Stomach (tissue), 9 donors: Measurements from ENCODE around the gene VASP. TPM values are rescaled to one million over a fixed set of nuclear protein-coding genes. Genes with fewer than 3 reads are reported as not detected.

ENCODE experiments used
- DNase-seq, 2 donors: peaks; one replicate each; pipeline versions ENCODE4 v3.0.0 to v3.0.0-alpha.2; 2013 to 2019
- H3K27ac ChIP-seq, 5 donors: fragments of 200-600 bp in 4 of 5; sonication (generic) in 4 of 5; one replicate each; pipeline ENCODE4 v1.5.1; 2013 to 2019; ENCODE audit warnings: mild to moderate bottlenecking in 1 of 5, moderate library complexity in 1 of 5
- H3K27me3 ChIP-seq, 3 donors: fragments of 200-600 bp; sonication (generic); one replicate each; pipeline ENCODE4 v1.5.1; 2017 to 2019; ENCODE audit warnings: mixed run types in 1 of 3
- H3K36me3 ChIP-seq, 4 donors: fragments of 200-600 bp; sonication (generic); 1 replicate in 3 of 4; 2 replicates in 1 of 4; pipeline ENCODE4 v1.5.1; 2016 to 2019
- H3K4me1 ChIP-seq, 4 donors: fragments of 200-600 bp; sonication (generic); one replicate each; pipeline ENCODE4 v1.5.1; 2016 to 2019
- H3K4me3 ChIP-seq, 4 donors: fragments of 200-600 bp; sonication (generic) in 3 of 4; one replicate each; pipeline ENCODE4 v1.5.1; 2016 to 2019; ENCODE audit warnings: mild to moderate bottlenecking in 1 of 4
- H3K9me3 ChIP-seq, 4 donors: fragments of 200-600 bp; sonication (generic); one replicate each; pipeline ENCODE4 v1.5.1; 2016 to 2019
- CTCF ChIP-seq, 7 experiments: fragments of 450-650 bp in 4 of 7; fragments of 200-600 bp in 3 of 7; sonication (generic) in 3 of 7; IDR thresholded peaks; one replicate each; pipeline ENCODE4 v1.5.1; 2016 to 2019; ENCODE audit warnings: antibody characterized with exemption in 7 of 7, control low read depth in 2 of 7, mild to moderate bottlenecking in 1 of 7
- EP300 ChIP-seq: sonication (generic); formaldehyde crosslinking; IDR thresholded peaks from one replicate; pipeline ENCODE4 v1.6.1; 2017; ENCODE audit warnings: antibody characterized with exemption
- POLR2A ChIP-seq, 4 donors: fragments of 450-650 bp; IDR thresholded peaks; one replicate each; pipeline ENCODE4 v1.6.1; 2016; ENCODE audit warnings: antibody characterized with exemption in 4 of 4, control low read depth in 2 of 4, mild to moderate bottlenecking in 1 of 4, moderate library complexity in 1 of 4
- POLR2AphosphoS5 ChIP-seq, 3 donors: sonication (generic); formaldehyde crosslinking; IDR thresholded peaks; one replicate each; pipeline ENCODE4 v1.6.1; 2016; ENCODE audit warnings: antibody characterized with exemption in 3 of 3
- WGBS, 5 donors: extraction: QIAGEN DNeasy Blood & Tissue Kit in 3 of 5; methylation state at CpG; one replicate each; pipeline versions ENCODE4 v1.1.5 to v1.1.7; 2013 to 2018; 5-methylcytosine and 5-hydroxymethylcytosine counted together
- intact Hi-C: fragments of 100-400 bp; cut with DNase I; formaldehyde crosslinking; loops from one replicate; pipeline ENCODE4 v1.15.1; 2023; ENCODE audit warnings: low total_unique reads
- polyA plus RNA-seq, 3 donors: library from polyadenylated mRNA; stranded (reverse); fragments of 200-250 nt; gene quantifications; one replicate each; pipeline ENCODE4 v1.2.3, GENCODE V29; 2013
- total RNA-seq, 5 donors: library from RNA; depleted of rRNA; stranded (reverse); fragments of >200 nt; gene quantifications; one replicate each; pipeline versions ENCODE4 v1.1.0 to v1.2.3, GENCODE V29; 2014 to 2016
- donor health status: healthy with polysubstance abuse.
- donor health status: Bipolar disorder and iron deficiency.
- donor health status: healthy.

VASP gene
- total and polyA plus RNA-seq, 8 donors, result 48.4 to 280 (median 97.5) TPM

GRCh38 chr19:45547211-45547770 lies 40.0 kb downstream of the VASP start:
- no peaks in the 10 kb centered on the region for H3K9me3 ChIP-seq
- no peak overlapping the region for H3K4me3 ChIP-seq
- peaks cover 0 to 9% (median 0%) of the 10 kb centered on the region in 4 donors for H3K4me1 ChIP-seq
- TF ChIP-seq EP300, result no peak
- TF ChIP-seq POLR2A (IDR thresholded peaks at IDR 0.05), result no peak
- TF ChIP-seq CTCF (IDR thresholded peaks at IDR 0.05), result no peak
- TF ChIP-seq POLR2AphosphoS5 (IDR thresholded peaks at IDR 0.05), result no peak
- no peaks in the 10 kb centered on the region for H3K27me3 ChIP-seq
- intact Hi-C loops, result no loop called here
- 83 to 93% (median 88%) methylated on average over 8 to 10 of the region's 10 CpGs for WGBS, 5 donors
- DNase-seq, result no peak
- H3K36me3 ChIP-seq, result no peaks in the 10 kb centered on the region
- no peak overlapping the region for H3K27ac ChIP-seq

DNA sequence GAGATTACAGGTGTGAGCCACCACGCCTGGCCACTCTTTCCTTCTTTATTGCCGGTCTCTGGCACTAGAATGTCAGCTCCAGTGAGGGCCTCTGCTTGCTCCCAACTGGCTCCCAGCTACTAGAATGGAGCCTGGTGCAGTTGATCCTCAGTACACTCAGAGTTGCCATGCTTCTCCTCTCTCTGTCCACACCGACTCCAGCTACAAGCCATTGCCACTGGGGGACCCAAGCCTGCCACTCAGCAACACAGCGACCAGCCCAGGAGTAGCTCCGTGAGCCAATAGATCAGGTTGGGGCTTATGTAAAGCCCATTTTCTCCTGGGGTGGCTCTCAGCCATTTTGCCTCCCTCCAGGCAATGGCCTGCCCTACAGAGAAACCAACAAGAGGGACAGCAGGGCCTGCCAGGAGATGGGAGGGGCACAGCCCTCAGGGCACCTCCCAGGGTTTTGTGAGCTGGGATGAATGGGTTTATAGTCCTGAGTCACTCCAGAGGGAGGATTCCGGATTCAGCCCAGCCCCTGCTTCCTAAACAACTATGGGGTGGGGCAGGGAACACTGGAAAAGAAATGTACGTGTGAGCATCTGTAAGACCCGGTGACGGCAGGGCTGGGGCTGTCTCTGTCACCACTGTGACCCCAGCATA lies 40.8 kb downstream of the VASP start:
- 84 to 94% (median 85%) methylated on average over 9 of the region's 9 CpGs for WGBS, 5 donors
- H3K9me3 ChIP-seq, result no peaks in the 10 kb centered on the region
- H3K36me3 ChIP-seq, result peaks cover 0 to 7% (median 6%) of the 10 kb centered on the region in 4 donors
- no peak for TF ChIP-seq POLR2A (IDR thresholded peaks at IDR 0.05)
- TF ChIP-seq EP300, result no peak
- no peak for TF ChIP-seq POLR2AphosphoS5 (IDR thresholded peaks at IDR 0.05)
- no peak overlapping the region for H3K27ac ChIP-seq
- H3K4me3 ChIP-seq, result no peak overlapping the region
- no peaks in the 10 kb centered on the region for H3K27me3 ChIP-seq
- peaks cover 0 to 11% (median 1%) of the 10 kb centered on the region in 4 donors for H3K4me1 ChIP-seq
- DNase-seq, result no peak
- intact Hi-C loops, result no loop called here

DNA sequence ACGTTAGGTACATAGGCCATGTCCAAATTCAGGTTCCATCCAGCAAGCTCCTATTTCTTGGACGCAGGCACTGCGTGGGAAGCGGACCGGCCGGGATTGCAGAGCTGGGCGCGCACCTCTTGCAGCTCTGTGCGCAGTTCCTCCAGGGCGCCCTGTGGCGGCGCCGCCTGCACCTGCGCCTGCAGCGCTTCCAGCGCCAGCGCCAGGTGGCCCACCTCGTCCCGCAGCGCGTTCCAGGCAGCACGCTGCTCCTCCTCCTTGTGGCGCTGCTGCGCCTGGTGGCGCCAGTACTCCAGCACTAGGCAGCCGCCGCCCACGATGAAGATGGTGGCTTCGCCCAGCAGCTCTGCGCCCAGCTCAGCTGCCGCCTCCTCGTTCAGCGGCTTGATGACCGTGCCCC lies 46.2 kb downstream of the VASP start:
- H3K27ac ChIP-seq, result peak overlapping the region in 1 of 5 donors; percentile 14
- DNase-seq, result peak; percentile 68 to 91
- no peaks in the 10 kb centered on the region for H3K9me3 ChIP-seq
- intact Hi-C loops, result no loop called here
- H3K36me3 ChIP-seq, result peaks cover 0 to 15% (median 12%) of the 10 kb centered on the region in 4 donors
- WGBS, 5 donors, result 30 to 61% (median 57%) methylated on average over 8 to 34 of the region's 34 CpGs
- peaks cover 0 to 17% (median 9%) of the 10 kb centered on the region in 4 donors for H3K4me1 ChIP-seq
- H3K27me3 ChIP-seq, result no peaks in the 10 kb centered on the region
- no peak overlapping the region for H3K4me3 ChIP-seq
- TF ChIP-seq POLR2AphosphoS5 (IDR thresholded peaks at IDR 0.05), result peak in 1 of 3 donors; percentile 63
- TF ChIP-seq CTCF (IDR thresholded peaks at IDR 0.05), result peak in 4 of 7 experiments; percentile 23 to 43 (median 41)
- no peak for TF ChIP-seq POLR2A (IDR thresholded peaks at IDR 0.05)

DNA sequence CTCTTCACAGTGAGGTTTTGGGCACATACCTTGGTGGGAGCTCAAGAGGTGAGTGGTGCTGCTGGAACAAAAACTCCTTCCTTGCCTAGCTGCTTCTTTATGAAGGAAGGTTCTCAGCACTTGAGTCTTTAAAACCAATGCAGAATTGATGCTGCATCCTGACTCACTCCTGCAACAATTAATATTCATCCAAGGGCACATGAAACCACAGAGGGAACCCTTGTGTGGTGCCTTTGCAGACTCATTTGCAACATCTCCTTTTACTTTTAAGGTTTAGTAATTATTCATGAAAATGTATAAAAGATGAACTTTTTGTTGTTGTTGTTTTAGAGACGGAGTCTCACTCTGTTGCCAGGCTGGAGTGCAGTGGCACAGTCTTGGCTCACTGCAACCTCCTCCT lies 47.2 kb downstream of the VASP start:
- 73 to 95% (median 88%) methylated on average over 1 of the region's 1 CpG for WGBS, 5 donors
- no peak overlapping the region for H3K4me3 ChIP-seq
- H3K27me3 ChIP-seq, result no peaks in the 10 kb centered on the region
- DNase-seq, result no peak
- H3K4me1 ChIP-seq, result peaks cover 0 to 20% (median 10%) of the 10 kb centered on the region in 4 donors
- H3K36me3 ChIP-seq, result peaks cover 0 to 15% (median 12%) of the 10 kb centered on the region in 4 donors
- TF ChIP-seq POLR2A (IDR thresholded peaks at IDR 0.05) (no peak), CTCF (IDR thresholded peaks at IDR 0.05) (no peak), POLR2AphosphoS5 (IDR thresholded peaks at IDR 0.05) (no peak), EP300 (no peak)
- H3K27ac ChIP-seq, result no peak overlapping the region
- H3K9me3 ChIP-seq, result no peaks in the 10 kb centered on the region
- intact Hi-C loops, result no loop called here

DNA sequence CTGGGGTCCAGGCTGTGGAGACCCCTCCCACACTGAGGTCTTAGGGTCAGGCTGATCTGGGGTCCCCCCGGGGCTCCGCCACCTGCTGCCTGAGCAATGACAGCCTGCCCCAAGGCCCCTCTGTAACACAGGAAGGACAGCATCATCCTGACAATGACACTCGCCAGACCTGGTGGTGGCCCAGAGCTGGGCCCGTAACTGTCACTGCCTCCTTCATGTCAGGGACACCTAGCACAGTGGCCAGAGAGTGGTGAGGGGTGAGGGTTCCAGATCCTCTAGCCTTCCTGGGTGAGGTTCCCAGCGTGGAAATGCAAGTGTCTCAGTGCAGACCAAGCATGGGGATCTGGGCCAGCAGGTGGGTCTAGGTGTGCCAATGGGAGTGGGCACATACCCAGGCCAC lies 49.6 kb downstream of the VASP start:
- no peaks in the 10 kb centered on the region for H3K27me3 ChIP-seq
- DNase-seq, result no peak
- no peak overlapping the region for H3K27ac ChIP-seq
- intact Hi-C loops, result no loop called here
- TF ChIP-seq POLR2AphosphoS5 (IDR thresholded peaks at IDR 0.05), result no peak
- no peak for TF ChIP-seq EP300
- no peak for TF ChIP-seq CTCF (IDR thresholded peaks at IDR 0.05)
- no peak for TF ChIP-seq POLR2A (IDR thresholded peaks at IDR 0.05)
- H3K9me3 ChIP-seq, result no peaks in the 10 kb centered on the region
- H3K4me3 ChIP-seq, result no peak overlapping the region
- 76 to 90% (median 89%) methylated on average over 4 to 5 of the region's 5 CpGs for WGBS, 5 donors
- H3K36me3 ChIP-seq, result peaks cover 0 to 15% (median 12%) of the 10 kb centered on the region in 4 donors
- peaks cover 0 to 20% (median 16%) of the 10 kb centered on the region in 4 donors for H3K4me1 ChIP-seq
